ENCODE measurements around the gene KCNJ14.

- TF ChIP-seq CTCF (IDR thresholded peaks at IDR 0.05) (no peak), POLR2AphosphoS5 (IDR thresholded peaks at IDR 0.05) (no peak)
These were observed 26.7 kb downstream of the KCNJ14 start for GRCh38 chr19:48481846-48482639.
